ENCODE results near the gene UBASH3A.

The UBASH3A gene

DNA sequence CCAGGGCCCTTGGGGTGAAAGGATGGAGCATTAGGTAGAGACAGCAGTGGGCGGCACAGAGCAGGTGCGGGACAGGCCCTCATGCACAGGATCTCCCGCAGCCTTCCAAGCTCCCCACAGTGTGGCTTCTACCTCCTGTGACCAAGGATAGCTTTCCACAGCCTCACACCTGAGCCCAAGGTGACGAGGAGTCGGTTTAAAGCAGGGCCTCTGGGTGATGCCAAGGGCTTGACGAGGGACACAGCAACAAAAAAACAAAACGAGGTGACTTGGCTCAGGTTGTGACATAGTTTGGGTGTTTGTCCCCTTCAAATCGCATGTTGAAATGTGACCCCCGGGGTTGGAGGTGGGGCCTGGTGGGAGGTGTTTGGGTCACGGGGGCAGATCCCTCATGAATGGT is 77.0 kb downstream of the UBASH3A start:
- in situ Hi-C loops (cut with HindIII; ENCODE audit: low sequenced_read_pairs): no loop called here

DNA sequence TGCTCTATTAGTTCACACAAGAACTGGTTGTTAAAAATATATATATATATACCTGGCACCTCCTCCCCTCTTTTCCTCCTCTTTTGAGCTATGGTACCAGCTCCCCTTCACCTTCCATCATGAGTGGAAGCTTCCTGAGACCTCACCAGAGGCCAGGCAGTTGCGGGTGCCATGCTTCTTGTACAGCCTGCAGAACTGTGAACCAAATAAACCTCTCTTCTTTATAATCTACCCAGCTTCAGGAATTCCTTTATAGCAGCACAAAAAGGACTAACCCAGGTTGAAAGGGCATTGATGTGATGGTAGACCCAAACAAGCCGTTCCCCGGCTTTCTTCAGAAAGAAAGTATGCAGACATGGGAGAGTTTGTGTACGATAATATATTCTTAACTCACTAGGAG is 77.5 kb downstream of the UBASH3A start:
- in situ Hi-C loops (cut with HindIII; ENCODE audit: low sequenced_read_pairs): no loop called here

DNA sequence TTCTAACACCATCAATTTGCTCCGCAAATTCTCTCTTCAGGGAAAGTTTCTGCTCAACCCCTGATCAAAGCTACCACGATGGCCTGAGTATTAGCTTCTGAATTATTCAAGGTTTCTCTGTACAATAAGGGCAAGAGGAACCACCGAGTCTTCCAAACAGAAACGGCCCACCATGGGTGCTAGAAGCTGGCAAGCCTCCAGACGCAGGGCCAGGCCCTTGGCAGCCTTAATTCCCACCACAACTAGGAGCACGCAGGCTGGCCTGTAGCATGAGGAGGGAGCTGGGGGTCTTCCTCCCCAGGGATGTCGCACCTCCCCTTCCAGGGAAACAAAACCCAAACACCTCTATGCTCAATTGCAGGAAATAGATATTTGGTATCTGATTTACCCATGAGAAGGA is 81.3 kb downstream of the UBASH3A start:
- in situ Hi-C loops (cut with HindIII; ENCODE audit: low sequenced_read_pairs): no loop called here

- in situ Hi-C loops (cut with HindIII; ENCODE audit: low sequenced_read_pairs): no loop called here
These were observed 82.4 kb downstream of the UBASH3A start for GRCh38 chr21:42486072-42486471.

DNA sequence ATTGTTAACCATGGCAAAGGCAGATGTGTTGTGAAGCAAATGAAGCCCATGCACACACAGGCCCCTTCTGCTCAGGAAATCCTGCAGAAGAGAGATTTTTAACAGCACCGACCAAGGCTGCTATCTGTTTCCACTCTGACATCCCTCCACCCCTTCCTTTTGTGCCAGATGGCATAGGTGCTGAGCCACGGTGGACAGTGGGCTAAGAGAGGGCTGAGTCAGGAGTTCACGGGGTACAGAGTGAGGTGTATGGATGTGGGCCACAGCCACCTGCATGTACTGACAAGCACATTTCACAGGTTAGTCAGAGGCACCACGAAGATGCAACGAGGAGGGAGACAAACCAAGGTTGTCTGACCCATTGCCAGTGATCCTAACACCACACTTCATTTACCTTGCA is 82.8 kb downstream of the UBASH3A start:
- in situ Hi-C loops (cut with HindIII; ENCODE audit: low sequenced_read_pairs): no loop called here

DNA sequence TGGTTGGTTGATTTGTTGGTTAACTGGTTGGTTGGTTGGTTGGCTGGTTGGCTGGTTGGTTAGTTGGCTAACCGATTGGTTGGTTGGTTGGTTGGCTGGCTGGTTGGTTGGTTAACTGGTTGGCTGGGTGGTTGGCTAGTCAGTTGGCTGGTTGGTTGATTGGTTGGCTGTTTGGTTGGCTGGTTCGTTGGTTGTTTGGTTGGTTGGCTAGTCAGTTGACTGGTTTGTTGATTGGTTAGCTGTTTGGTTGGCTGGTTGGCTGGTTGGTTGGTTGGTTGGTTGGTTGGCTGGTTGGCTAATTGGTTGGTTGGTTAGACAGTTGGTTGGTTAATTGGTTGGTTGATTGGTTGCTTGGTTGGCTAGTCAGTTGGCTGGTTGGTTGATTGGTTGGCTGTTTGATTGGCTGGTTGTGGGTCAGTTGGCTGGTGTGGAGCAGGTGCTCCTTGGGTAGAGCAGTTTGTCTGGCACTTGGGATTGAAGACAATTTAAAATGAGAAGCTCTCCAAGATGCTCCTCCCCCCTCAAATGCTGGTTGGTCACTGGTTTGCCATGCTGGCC is 85.4 kb downstream of the UBASH3A start:
- in situ Hi-C loops (cut with HindIII; ENCODE audit: low sequenced_read_pairs): no loop called here

DNA sequence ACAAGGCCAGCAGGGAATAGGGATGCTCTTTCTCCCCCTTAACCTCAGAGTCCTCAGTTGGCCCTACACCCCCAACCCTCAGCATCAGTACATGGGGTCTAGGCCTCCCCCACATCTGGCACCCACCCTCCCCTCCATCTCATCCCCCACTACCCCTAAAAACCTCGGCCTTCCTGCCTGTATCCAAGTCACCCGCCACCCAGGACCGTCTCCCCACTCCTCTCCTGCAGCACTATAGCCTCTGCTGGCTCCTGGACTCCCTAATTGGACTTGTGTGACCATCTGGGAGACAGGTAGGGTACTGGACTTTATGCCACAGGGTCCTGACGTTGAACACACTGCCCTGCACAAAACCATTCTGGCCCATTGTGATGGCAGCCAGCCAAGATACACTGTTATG is 86.3 kb downstream of the UBASH3A start:
- in situ Hi-C loops (cut with HindIII; ENCODE audit: low sequenced_read_pairs): loop anchor here (5.0 kb wide), 1 partner anchor 33 kb away; no protein-coding TSS in a partner anchor

GRCh38 chr21:42490720-42491119 is 87.0 kb downstream of the UBASH3A start:
- in situ Hi-C loops (cut with HindIII; ENCODE audit: low sequenced_read_pairs): loop anchor here (5.0 kb wide), 1 partner anchor 33 kb away; no protein-coding TSS in a partner anchor

DNA sequence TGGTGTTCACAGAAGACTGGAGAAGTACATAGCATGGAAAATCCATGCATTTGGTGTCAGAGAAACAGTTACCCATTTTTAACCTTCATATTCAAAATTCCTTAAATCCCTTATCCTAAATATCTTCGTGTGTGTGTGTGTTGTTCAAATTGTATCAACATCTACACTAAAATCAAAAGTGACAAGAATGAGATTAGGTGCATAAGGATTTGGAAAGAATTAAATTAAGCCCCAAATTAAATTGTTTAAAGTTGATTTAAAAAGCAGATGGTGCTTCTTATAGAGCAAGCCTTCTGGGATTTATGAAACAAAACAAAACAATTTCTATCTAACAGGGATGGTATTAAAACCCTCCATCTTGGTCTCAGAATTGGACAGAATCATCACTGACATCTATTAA is 87.6 kb downstream of the UBASH3A start:
- in situ Hi-C loops (cut with HindIII; ENCODE audit: low sequenced_read_pairs): loop anchor here (5.0 kb wide), 1 partner anchor 34 kb away; no protein-coding TSS in a partner anchor

GRCh38 chr21:42492201-42492600 is 88.5 kb downstream of the UBASH3A start:
- in situ Hi-C loops (cut with HindIII; ENCODE audit: low sequenced_read_pairs): loop anchor here (5.0 kb wide), 1 partner anchor 35 kb away; no protein-coding TSS in a partner anchor

DNA sequence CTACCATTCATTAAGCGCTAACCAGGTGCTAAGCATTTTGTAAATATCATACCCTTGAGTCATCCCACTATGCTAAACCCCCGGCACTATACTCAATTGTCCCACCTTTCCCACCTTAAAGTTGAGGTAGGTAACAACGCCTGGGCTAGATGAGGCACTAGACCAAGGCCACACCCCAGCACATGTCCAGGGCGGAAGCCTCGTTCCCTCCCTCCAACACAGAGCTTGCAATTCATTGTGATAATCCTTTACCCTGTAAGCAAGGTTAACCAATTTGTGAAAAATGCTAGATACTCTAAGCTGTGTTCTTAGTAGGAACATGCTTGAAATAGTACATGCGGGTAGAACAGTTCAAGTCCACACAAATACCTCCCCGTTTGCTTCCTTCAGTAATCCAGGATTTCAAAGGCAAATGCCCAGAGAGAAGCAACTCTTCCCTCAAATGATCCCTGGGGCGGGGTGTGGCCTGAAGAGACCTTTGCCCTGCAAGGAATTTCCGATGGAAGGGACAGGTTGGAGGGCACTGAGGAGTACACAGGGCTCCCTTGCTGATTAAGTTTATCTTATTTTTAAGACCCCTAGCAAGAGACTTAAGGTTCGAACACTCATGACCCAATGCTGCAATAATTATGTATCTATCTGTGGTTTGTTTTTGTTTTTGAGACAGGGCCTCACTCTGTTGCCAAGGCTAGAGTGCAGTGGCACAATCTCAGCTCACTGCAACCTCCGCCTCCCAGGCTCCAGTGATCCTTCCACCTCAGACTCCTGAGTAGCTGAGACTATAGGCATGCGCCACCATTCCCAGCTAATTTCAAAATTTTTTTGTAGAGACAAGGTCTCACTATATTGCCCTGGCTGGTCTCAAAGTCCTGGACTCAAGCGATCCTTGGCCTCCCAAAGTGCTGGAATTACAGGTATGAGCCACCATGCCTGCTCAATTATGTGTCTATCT is 89.7 kb downstream of the UBASH3A start:
- in situ Hi-C loops (cut with HindIII; ENCODE audit: low sequenced_read_pairs): loop anchor here (5.0 kb wide), 1 partner anchor 36 kb away; no protein-coding TSS in a partner anchor

GRCh38 chr21:42495027-42495426 is 91.3 kb downstream of the UBASH3A start:
- in situ Hi-C loops (cut with HindIII; ENCODE audit: low sequenced_read_pairs): no loop called here

- in situ Hi-C loops (cut with HindIII; ENCODE audit: low sequenced_read_pairs): no loop called here
These were observed 92.0 kb downstream of the UBASH3A start for GRCh38 chr21:42495765-42496119.

DNA sequence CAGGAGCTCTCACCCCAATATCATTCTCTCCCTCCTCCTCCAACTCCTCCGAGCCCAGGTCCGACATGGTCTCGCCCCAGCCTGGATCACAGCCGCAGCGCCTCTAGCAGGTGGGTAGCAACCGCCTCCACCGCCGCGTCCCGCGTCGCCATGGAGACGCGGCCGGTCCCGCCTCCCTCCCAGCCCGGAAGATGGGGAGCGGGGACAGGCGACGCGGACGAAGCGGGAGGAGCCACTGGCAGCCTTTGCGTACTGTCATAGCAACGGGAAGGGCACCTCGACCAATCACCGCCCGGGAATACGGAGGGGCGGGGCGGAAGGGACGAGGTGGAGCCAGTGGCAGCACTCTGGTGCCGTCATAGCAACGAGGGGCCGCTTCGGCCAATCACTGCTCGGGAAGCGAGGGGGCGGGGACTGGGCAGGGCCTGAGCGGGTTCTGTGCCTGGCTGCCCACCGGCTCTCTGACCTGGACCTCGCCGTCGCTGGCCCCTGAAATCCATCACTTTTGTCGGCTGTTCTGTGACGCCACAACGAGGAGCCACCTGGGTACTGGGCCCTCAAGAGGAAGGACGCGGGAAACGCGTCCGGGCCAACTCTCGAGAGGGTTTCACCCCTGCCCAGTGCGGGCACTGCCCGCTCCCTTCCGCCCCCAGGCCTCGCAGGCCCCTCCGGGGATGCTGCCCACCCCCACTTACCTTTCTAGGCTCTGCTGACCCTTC is 92.6 kb downstream of the UBASH3A start, which contains the start of gene RSPH1:
Gene RSPH1, minus strand, starts transcription at position 105 of the 719 bp plus-strand sequence. Its CDS starts 38 bp downstream, at position 67.
- in situ Hi-C loops (cut with HindIII; ENCODE audit: low sequenced_read_pairs): no loop called here

- in situ Hi-C loops (cut with HindIII; ENCODE audit: low sequenced_read_pairs): no loop called here
These were observed 93.1 kb downstream of the UBASH3A start for GRCh38 chr21:42496839-42497202.

Data from endothelial cell of hepatic sinusoid (primary cell).